Astrocyte (in vitro differentiated cells and primary cell): Measurements from ENCODE around the gene RAB22A. TPM values are rescaled to one million over a fixed set of nuclear protein-coding genes. Genes with fewer than 3 reads are reported as not detected.

Source experiments
- DNase-seq: peaks from one replicate; pipeline ENCODE4 v3.0.0-alpha.2; 2010; ENCODE audit warnings: low read depth
- FAIRE-seq: peaks from 2 replicates; lab custom pipeline; 2011; peaks lifted over from hg19 to GRCh38; lab: Jason Lieb, UNC
- H2AFZ ChIP-seq: 2 replicates; pipeline ENCODE4 v1.6.0; 2012; ENCODE audit warnings: low read depth, low read length, inconsistent platforms
- H3K27ac ChIP-seq: 2 replicates; pipeline ENCODE4 v1.5.1; 2011; ENCODE audit warnings: low read depth, low read length, inconsistent platforms
- H3K27me3 ChIP-seq: 2 replicates; pipeline ENCODE4 v1.6.0; 2011; ENCODE audit warnings: low read length, inconsistent platforms; ENCODE audit not compliant: insufficient read depth
- H3K36me3 ChIP-seq: 2 replicates; pipeline ENCODE4 v1.5.1; 2011; ENCODE audit warnings: low read length, inconsistent platforms; ENCODE audit not compliant: insufficient read depth
- H3K4me1 ChIP-seq: 2 replicates; pipeline ENCODE4 v1.5.1; 2011; ENCODE audit warnings: low read length, inconsistent platforms; ENCODE audit not compliant: insufficient read depth
- H3K4me2 ChIP-seq: 2 replicates; pipeline ENCODE4 v1.6.0; 2012; ENCODE audit warnings: low read length, inconsistent platforms
- H3K4me3 ChIP-seq: 2 replicates; pipeline ENCODE4 v1.5.1; 2011; ENCODE audit warnings: low read depth, mild to moderate bottlenecking, low read length, inconsistent platforms; ENCODE audit not compliant: insufficient read depth
- H3K79me2 ChIP-seq: 2 replicates; pipeline ENCODE4 v1.6.0; 2012; ENCODE audit warnings: mild to moderate bottlenecking, low read length, inconsistent platforms; ENCODE audit not compliant: insufficient read depth
- H3K9ac ChIP-seq: 2 replicates; pipeline ENCODE4 v1.6.0; 2012; ENCODE audit warnings: mild to moderate bottlenecking, low read length, inconsistent platforms
- H3K9me3 ChIP-seq: 2 replicates; pipeline ENCODE4 v1.5.1; 2012; ENCODE audit warnings: low read depth, mild to moderate bottlenecking, low read length, inconsistent platforms; ENCODE audit not compliant: insufficient read depth
- H4K20me1 ChIP-seq: 2 replicates; pipeline ENCODE4 v1.6.0; 2012; ENCODE audit warnings: low read length, inconsistent platforms; ENCODE audit not compliant: insufficient read depth
- H3K27ac Mint-ChIP-seq: one replicate; pipeline ENCODE4 v1.8.0; 2021; ENCODE audit warnings: mild to moderate bottlenecking, mixed read lengths; ENCODE audit not compliant: unreplicated experiment
- H3K27me3 Mint-ChIP-seq: one replicate; pipeline ENCODE4 v1.8.0; 2021; ENCODE audit warnings: low read depth, mixed read lengths; ENCODE audit not compliant: unreplicated experiment
- H3K36me3 Mint-ChIP-seq: one replicate; pipeline ENCODE4 v1.8.0; 2021; ENCODE audit warnings: low read depth, mixed read lengths; ENCODE audit not compliant: unreplicated experiment
- H3K4me1 Mint-ChIP-seq: one replicate; pipeline ENCODE4 v1.8.0; 2021; ENCODE audit warnings: low read depth, mixed read lengths; ENCODE audit not compliant: unreplicated experiment
- H3K4me3 Mint-ChIP-seq: one replicate; pipeline ENCODE4 v1.8.0; 2021; ENCODE audit warnings: mild to moderate bottlenecking, moderate library complexity, mixed read lengths; ENCODE audit not compliant: unreplicated experiment
- H3K9me3 Mint-ChIP-seq: one replicate; pipeline ENCODE4 v1.8.0; 2021; ENCODE audit warnings: mild to moderate bottlenecking, mixed read lengths; ENCODE audit not compliant: unreplicated experiment
- EZH2 ChIP-seq: IDR thresholded peaks from 2 replicates; pipeline ENCODE4 v1.6.1; 2012; ENCODE audit warnings: mild to moderate bottlenecking, low read length, inconsistent platforms; ENCODE audit not compliant: insufficient read depth
- total RNA-seq: library from RNA; stranded (reverse); gene quantifications from 2 replicates; pipeline ENCODE4 v1.2.1, GENCODE V29; 2021
- TF ChIP-seq, protein P1 (sequence below): IDR thresholded peaks from 2 replicates; pipeline ENCODE4 v1.5.1; 2011; ENCODE audit warnings: low read depth, mild to moderate bottlenecking, inconsistent platforms, low read length, moderate library complexity; ENCODE audit not compliant: insufficient read depth

Gene RAB22A
- total RNA-seq, 1 donor from 2014 or later = 16.6 TPM

DNA sequence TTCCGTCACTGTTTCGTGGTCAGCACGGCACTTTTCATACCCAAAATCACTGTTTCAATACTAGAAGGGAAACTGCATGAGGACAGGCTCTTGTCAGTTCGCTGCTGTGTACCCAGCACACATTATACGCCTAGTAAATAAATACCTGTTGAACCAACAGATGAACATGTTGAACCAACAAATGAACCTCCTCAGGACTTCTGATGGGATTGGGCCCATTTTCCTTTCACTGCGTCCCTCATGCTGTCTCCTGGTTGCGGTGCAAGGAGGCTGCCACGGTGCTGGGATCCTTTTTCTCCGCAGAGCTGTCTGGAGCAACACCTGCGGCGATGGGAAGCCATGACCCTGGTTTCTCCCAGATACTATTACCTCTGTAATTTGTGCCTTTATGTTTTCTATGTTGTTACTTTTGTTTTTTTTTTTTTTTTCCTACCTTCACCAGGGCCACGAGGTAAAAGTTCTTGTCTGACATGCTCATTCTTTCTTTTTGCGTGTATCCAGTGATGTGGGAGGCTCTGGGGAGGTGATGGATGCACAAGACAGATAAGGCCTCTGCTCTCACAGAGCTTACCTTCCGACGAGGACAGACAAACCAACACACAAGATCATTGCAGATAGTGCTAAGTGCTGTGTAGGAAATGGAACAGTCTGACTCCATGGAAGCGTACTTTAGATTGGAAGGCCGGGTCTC is 80.6 kb downstream of the RAB22A start:
- Histone ChIP-seq H3K9ac (peak overlapping the region; percentile 98), H2AFZ (peak overlapping the region; percentile 9), H3K27me3 (no peaks in the 10 kb centered on the region), H3K4me2 (peak overlapping the region; percentile 95), H3K9me3 (no peaks in the 10 kb centered on the region), H3K4me3 (peak overlapping the region; percentile 83), H3K36me3 (peaks cover 11% of the 10 kb centered on the region), H4K20me1 (peaks cover 49% of the 10 kb centered on the region), H3K4me1 (peaks cover 12% of the 10 kb centered on the region), H3K79me2 (peaks cover 61% of the 10 kb centered on the region), H3K27ac (peak overlapping the region; percentile 96)
- Mint-ChIP-seq H3K27me3 (no peaks in the 10 kb centered on the region), H3K36me3 (peaks cover 10% of the 10 kb centered on the region), H3K4me1 (peaks cover 21% of the 10 kb centered on the region), H3K4me3 (peak overlapping the region; percentile 96), H3K9me3 (peaks cover 3% of the 10 kb centered on the region), H3K27ac (peak overlapping the region; percentile 92)
- FAIRE-seq (no peak), DNase-seq (no peak)
- no peak for TF ChIP-seq EZH2
- TF ChIP-seq, protein P1, sequence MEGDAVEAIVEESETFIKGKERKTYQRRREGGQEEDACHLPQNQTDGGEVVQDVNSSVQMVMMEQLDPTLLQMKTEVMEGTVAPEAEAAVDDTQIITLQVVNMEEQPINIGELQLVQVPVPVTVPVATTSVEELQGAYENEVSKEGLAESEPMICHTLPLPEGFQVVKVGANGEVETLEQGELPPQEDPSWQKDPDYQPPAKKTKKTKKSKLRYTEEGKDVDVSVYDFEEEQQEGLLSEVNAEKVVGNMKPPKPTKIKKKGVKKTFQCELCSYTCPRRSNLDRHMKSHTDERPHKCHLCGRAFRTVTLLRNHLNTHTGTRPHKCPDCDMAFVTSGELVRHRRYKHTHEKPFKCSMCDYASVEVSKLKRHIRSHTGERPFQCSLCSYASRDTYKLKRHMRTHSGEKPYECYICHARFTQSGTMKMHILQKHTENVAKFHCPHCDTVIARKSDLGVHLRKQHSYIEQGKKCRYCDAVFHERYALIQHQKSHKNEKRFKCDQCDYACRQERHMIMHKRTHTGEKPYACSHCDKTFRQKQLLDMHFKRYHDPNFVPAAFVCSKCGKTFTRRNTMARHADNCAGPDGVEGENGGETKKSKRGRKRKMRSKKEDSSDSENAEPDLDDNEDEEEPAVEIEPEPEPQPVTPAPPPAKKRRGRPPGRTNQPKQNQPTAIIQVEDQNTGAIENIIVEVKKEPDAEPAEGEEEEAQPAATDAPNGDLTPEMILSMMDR = no peak

DNA sequence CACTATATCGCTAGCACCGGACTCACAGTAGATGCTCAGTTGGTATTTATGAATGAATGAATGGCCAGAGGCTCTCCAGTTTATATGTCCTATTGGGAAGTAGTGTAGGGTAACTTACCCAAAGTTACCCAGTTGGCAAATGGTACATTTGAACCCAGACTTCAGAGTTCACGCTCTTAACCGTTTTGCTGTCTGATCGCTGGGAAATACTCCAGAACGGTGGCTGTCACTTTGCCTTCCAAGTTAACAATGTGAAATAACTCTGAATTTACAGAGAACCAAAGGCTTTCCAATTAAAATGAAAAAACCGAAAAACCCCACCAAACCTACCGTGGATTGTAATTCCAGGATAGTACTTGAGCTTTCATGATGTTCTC is 81.1 kb downstream of the RAB22A start:
- H3K27me3 Mint-ChIP-seq = no peaks in the 10 kb centered on the region
- H3K9me3 ChIP-seq = no peaks in the 10 kb centered on the region
- peaks cover 11% of the 10 kb centered on the region for H3K36me3 ChIP-seq
- peak overlapping the region; percentile 96 for H3K4me3 Mint-ChIP-seq
- no peak overlapping the region for H3K4me3 ChIP-seq
- H2AFZ ChIP-seq = no peak overlapping the region
- no peak for DNase-seq
- no peak overlapping the region for H3K27ac ChIP-seq
- H3K4me2 ChIP-seq = peak overlapping the region; percentile 95
- H3K4me1 Mint-ChIP-seq = peaks cover 23% of the 10 kb centered on the region
- H3K27ac Mint-ChIP-seq = no peak overlapping the region
- peak overlapping the region; percentile 98 for H3K9ac ChIP-seq
- H3K9me3 Mint-ChIP-seq = peaks cover 3% of the 10 kb centered on the region
- no peak for FAIRE-seq
- H3K36me3 Mint-ChIP-seq = peaks cover 10% of the 10 kb centered on the region
- H3K27me3 ChIP-seq = no peaks in the 10 kb centered on the region
- peaks cover 54% of the 10 kb centered on the region for H4K20me1 ChIP-seq
- peaks cover 12% of the 10 kb centered on the region for H3K4me1 ChIP-seq
- TF ChIP-seq, protein P1 = no peak
- TF ChIP-seq EZH2 = no peak
- H3K79me2 ChIP-seq = peaks cover 66% of the 10 kb centered on the region

DNA sequence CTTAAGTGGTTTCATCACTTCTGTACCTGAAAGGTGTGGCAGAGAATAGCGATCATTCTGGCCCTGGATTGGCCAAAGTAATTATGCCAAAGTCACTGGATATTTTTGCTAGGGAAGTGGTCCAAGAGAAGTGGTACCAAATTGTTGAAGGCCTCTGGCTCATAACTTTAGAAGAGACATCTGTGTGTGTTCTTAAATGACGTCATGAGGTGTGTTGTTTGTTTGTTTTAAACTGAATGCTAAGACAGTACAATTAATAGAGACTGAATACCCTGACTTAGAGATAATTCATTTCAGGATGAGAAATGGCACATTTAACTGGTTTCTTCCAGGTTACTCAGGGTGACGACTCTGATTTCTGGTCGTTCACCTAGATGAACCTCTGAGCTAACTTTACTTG is 82.8 kb downstream of the RAB22A start:
- Mint-ChIP-seq H3K27me3 (no peaks in the 10 kb centered on the region), H3K4me1 (peaks cover 23% of the 10 kb centered on the region), H3K9me3 (peaks cover 3% of the 10 kb centered on the region), H3K36me3 (peaks cover 10% of the 10 kb centered on the region), H3K4me3 (no peak overlapping the region), H3K27ac (no peak overlapping the region)
- no peak for DNase-seq
- Histone ChIP-seq H3K9me3 (no peaks in the 10 kb centered on the region), H3K27ac (no peak overlapping the region), H3K4me1 (peaks cover 12% of the 10 kb centered on the region), H4K20me1 (peaks cover 66% of the 10 kb centered on the region), H3K36me3 (peaks cover 11% of the 10 kb centered on the region), H3K9ac (no peak overlapping the region), H3K27me3 (no peaks in the 10 kb centered on the region), H2AFZ (no peak overlapping the region), H3K79me2 (peaks cover 81% of the 10 kb centered on the region), H3K4me2 (no peak overlapping the region), H3K4me3 (no peak overlapping the region)
- FAIRE-seq = no peak
- TF ChIP-seq EZH2 = no peak
- TF ChIP-seq, protein P1 = no peak
